ENCODE data around the gene REEP3. TPM values are rescaled to one million over a fixed set of nuclear protein-coding genes. Genes with fewer than 3 reads are reported as not detected.

Gene REEP3
- total RNA-seq, 4 donors from 2014 or later = 27.5 to 32.5 (median 30.4) TPM

DNA sequence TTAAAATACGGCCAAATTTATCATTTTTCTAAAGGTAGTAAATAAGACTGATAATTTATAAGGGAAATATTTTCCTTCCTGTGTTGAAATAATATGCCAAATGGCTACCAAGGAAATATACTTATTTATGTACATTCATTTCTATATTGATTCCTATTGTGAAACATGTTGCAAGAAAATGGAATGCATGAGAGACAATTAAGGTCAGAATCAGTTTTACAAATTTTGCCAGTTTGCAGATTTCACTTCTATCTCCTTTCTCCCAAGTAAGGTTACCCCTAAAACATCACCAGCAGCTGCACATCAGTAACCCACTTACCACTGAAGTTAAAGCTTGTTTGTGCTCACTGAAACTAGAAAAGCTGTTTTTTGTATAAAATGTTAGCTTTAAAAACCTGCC is 19.2 kb upstream of the REEP3 start:
- H3K4me1 ChIP-seq = peaks cover 0 to 24% (median 7%) of the 10 kb centered on the region in 3 donors
- no peak overlapping the region for H3K27ac ChIP-seq
- no peak for DNase-seq
- no peak overlapping the region for H3K4me3 ChIP-seq
- intact Hi-C loops (cut with DNase I) = no loop called here
- TF ChIP-seq POLR2A (IDR thresholded peaks at IDR 0.05) (no peak), CTCF (IDR thresholded peaks at IDR 0.05) (no peak)
- WGBS, 2 donors = 79 to 91% methylated on average over 1 of the region's 1 CpG
- no peaks in the 10 kb centered on the region for H3K36me3 ChIP-seq
- H3K9me3 ChIP-seq = no peaks in the 10 kb centered on the region
- H3K27me3 ChIP-seq = no peaks in the 10 kb centered on the region

- TF ChIP-seq CTCF (IDR thresholded peaks at IDR 0.05) (no peak), POLR2A (IDR thresholded peaks at IDR 0.05) (no peak)
- Histone ChIP-seq H3K9me3 (no peaks in the 10 kb centered on the region), H3K4me1 (peaks cover 0 to 24% (median 7%) of the 10 kb centered on the region in 3 donors), H3K36me3 (no peaks in the 10 kb centered on the region), H3K4me3 (no peak overlapping the region), H3K27me3 (no peaks in the 10 kb centered on the region), H3K27ac (no peak overlapping the region)
- DNase-seq = no peak
- intact Hi-C loops (cut with DNase I) = no loop called here
- WGBS, 2 donors = 94 to 100% methylated on average over 1 of the region's 1 CpG
Observed at GRCh38 chr10:63502832-63503231, 18.4 kb upstream of the REEP3 start.

- no peak for TF ChIP-seq POLR2A (IDR thresholded peaks at IDR 0.05)
- TF ChIP-seq CTCF (IDR thresholded peaks at IDR 0.05) = no peak
- intact Hi-C loops (cut with DNase I) = no loop called here
Observed at GRCh38 chr10:63503395-63503794, 17.8 kb upstream of the REEP3 start.

DNA sequence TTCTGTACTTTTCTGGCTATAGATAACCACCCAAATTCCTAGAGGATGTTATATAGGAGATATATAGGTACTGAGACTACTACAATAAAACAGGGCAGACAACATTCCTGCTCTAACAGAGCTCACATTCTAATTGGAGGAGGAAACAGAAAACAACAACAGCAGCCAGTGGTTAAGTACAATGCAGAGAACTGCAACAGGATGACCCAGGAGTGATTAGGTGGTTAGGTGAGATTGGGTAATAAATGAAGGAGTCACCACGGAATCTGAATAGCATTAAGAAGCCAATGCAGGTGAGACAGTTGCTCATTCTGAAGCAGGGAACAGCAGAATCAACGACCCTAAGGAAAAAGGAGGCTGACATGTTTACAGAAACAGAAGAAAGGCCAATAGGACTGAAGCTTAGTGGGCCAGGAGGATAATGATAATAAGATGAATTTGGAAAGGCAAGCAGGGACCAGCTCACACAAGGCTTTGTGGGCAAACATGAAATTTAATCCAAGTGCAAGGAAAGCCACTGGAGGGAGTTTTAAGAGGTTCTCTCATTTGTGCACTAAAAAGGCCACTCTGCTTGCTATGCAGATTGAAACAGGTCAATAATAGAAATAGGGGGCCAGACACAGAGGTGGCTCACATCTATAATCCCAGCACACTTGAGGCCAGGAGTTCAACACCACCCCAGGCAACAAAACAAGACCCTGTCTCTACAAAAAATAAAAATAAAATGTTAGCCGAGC is 16.9 kb upstream of the REEP3 start:
- H3K9me3 ChIP-seq = no peaks in the 10 kb centered on the region
- H3K27me3 ChIP-seq = no peaks in the 10 kb centered on the region
- TF ChIP-seq POLR2A (IDR thresholded peaks at IDR 0.05) = no peak
- TF ChIP-seq CTCF (IDR thresholded peaks at IDR 0.05) = no peak
- peak overlapping the region in 2 of 4 donors; percentile 5 to 31 for H3K27ac ChIP-seq
- intact Hi-C loops (cut with DNase I) = no loop called here
- H3K4me3 ChIP-seq = no peak overlapping the region
- no peaks in the 10 kb centered on the region for H3K36me3 ChIP-seq
- 39 to 46% methylated on average over 3 of the region's 3 CpGs for WGBS, 2 donors
- H3K4me1 ChIP-seq = peaks cover 0 to 21% (median 7%) of the 10 kb centered on the region in 3 donors
- DNase-seq = no peak

More at GRCh38 chr10:63503395-63503794, 17.8 kb upstream of the REEP3 start:
- WGBS, 2 donors = 69 to 78% methylated on average over 4 of the region's 4 CpGs
- Histone ChIP-seq H3K4me3 (no peak overlapping the region), H3K27ac (peak overlapping the region in 2 of 4 donors; percentile 5 to 24), H3K4me1 (peaks cover 0 to 24% (median 7%) of the 10 kb centered on the region in 3 donors), H3K36me3 (no peaks in the 10 kb centered on the region), H3K9me3 (no peaks in the 10 kb centered on the region), H3K27me3 (no peaks in the 10 kb centered on the region)
- DNase-seq = no peak

DNA sequence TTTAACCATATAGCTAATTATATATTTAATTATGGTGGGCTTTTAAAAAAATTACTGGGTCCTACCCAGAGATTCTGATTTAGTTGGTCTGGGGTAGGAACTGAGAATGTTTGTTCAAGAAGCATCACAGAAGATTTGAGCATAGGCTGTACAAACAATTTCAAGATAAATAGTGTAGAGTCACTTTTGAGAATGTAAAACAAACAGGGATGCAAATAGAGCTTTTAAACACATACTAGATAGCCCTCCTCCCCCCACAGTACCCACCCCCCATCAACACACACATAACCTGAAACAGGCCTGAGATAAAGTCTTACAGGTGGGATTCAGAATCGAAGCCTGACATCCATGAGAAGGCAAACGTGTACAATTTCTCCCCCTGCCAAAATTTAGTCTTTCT is 15.6 kb upstream of the REEP3 start:
- H3K27me3 ChIP-seq = no peaks in the 10 kb centered on the region
- peaks cover 0 to 21% (median 7%) of the 10 kb centered on the region in 3 donors for H3K4me1 ChIP-seq
- no peak for DNase-seq
- H3K36me3 ChIP-seq = no peaks in the 10 kb centered on the region
- intact Hi-C loops (cut with DNase I) = no loop called here
- H3K9me3 ChIP-seq = no peaks in the 10 kb centered on the region
- H3K27ac ChIP-seq = no peak overlapping the region
- H3K4me3 ChIP-seq = no peak overlapping the region
- no peak for TF ChIP-seq POLR2A (IDR thresholded peaks at IDR 0.05)
- no peak for TF ChIP-seq CTCF (IDR thresholded peaks at IDR 0.05)
- WGBS, 2 donors = 93 to 94% methylated on average over 2 of the region's 2 CpGs
